NCI-H524 treated with DMSO at 0.1 percent for 48 hours (cell line): ENCODE results near the gene FHAD1.
"Not testable (repeated sequence)": the region's sequence is repeated elsewhere in the genome, so short reads cannot be mapped to it uniquely, and the experiment has no call there.

ENCODE experiments used
- DNase-seq: peaks from one replicate; lab custom pipeline; 2025; lab: John Stamatoyannopoulos, UW

Gene FHAD1

DNA sequence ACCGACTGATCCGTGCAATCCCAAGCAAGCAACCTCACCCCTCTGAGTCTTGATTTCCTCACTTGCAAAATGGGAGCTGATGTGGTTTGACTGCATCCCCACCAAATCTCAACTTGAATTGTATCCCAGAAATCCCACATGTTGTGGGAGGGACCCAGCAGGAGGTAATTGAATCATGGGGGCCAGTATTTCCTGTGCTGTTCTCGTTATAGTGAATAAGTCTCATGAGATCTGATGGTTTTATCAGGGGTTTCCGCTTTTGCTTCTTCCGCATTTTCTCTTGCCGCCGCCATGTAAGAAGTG is 58.4 kb downstream of the FHAD1 start:
- no peak for DNase-seq

DNA sequence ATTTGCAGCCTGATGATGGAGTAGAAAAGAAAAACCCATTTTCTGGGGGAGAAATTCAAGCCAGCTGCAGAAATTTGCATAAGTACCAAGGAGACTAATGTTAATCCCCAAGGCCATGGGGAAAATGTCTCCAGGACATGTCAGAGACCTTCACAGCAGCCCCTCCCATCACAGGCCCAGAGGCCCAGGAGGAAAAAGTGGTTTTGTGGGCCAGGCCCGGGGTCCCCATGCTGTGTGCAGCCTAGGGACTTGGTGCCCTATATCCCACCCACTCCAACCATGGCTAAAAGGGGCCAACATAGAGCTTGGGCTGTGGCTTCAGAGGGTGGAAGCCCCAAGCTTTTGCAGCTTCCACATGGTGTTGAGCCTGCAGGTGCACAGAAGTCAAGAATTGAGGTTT is 59.3 kb downstream of the FHAD1 start:
- not testable (repeated sequence) for DNase-seq

- no peak for DNase-seq
Observed at GRCh38 chr1:15308135-15308534, 61.1 kb downstream of the FHAD1 start.

DNA sequence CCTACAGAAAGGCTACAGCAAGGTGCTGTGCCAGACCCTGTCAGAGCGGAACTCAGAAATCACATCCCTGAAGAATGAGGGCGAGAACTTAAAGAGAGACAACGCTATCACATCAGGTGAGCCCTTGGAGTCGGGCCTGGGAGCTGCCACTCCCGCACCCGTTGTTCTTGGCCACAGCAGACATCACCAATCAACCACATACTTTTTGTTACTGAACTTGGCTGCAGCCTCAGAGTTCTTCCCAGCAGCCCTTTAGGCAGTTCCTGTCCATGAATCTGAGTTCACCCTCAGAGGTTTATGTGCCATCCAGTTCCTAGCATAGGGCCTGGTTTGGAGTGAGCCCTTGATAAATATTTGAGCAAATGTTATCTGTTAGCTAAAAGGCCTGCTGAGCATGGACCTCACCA is 61.6 kb downstream of the FHAD1 start:
- DNase-seq: no peak

DNA sequence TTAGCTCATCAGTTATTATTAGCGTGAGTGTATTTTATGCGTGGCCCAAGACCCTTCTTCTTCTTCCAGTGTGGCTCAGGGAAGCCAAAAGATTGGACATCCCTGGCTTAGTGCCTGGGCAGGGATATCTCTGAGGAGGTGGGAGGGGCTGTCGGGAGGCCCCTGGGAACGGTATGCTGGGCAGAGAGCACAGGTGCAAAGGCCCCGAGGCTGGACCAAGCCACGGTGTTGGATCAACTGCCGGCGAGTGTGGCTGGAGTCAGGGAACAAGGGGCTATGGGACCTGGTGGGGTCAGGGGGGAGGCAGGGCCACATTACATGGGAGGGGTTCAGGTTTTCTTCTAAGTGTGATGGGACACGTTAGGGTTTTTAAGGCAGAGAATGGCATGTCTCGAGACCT is 62.7 kb downstream of the FHAD1 start:
- no peak for DNase-seq

DNA sequence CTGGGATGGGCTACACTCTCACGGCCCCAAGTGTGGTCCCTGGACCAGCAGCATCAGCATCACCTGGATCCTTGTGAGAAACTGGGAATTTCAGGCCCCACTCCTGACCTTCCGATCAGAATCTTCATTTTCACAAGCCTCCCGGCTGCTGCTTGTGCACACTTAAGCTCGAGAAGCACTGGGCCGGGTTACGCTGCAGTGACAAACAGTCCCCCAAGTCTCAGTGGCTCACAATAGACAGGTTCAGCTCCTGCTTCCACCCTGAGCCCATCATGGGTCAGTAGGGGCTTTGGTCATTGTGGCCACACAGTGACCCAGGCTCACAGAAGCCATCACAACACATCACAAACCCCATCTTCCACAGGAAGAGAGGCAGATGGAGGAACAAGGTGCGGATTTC is 63.5 kb downstream of the FHAD1 start:
- DNase-seq: no peak

- DNase-seq: no peak
Observed at GRCh38 chr1:15311122-15311822, 64.2 kb downstream of the FHAD1 start.

DNA sequence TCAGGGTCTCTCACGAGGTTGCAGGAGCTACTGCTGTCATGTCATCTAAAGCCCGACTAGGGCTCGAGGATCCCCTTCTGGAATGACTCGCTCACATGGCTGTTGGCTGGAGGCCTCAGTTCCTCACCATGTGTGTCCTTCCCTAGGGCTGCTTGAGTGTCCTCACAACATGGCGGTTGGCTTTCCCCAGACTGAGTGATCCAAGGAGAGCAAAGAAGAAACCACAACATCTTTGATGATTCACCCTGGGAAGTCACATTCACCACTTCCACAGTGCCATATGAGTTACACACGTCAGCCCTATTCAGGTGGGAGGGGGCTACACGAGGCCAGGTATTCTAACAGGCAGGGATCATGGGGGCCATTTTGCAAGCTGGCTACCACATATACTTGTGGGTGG is 64.9 kb downstream of the FHAD1 start:
- no peak for DNase-seq

- DNase-seq: no peak
Observed at GRCh38 chr1:15312626-15313411, 65.8 kb downstream of the FHAD1 start.

DNA sequence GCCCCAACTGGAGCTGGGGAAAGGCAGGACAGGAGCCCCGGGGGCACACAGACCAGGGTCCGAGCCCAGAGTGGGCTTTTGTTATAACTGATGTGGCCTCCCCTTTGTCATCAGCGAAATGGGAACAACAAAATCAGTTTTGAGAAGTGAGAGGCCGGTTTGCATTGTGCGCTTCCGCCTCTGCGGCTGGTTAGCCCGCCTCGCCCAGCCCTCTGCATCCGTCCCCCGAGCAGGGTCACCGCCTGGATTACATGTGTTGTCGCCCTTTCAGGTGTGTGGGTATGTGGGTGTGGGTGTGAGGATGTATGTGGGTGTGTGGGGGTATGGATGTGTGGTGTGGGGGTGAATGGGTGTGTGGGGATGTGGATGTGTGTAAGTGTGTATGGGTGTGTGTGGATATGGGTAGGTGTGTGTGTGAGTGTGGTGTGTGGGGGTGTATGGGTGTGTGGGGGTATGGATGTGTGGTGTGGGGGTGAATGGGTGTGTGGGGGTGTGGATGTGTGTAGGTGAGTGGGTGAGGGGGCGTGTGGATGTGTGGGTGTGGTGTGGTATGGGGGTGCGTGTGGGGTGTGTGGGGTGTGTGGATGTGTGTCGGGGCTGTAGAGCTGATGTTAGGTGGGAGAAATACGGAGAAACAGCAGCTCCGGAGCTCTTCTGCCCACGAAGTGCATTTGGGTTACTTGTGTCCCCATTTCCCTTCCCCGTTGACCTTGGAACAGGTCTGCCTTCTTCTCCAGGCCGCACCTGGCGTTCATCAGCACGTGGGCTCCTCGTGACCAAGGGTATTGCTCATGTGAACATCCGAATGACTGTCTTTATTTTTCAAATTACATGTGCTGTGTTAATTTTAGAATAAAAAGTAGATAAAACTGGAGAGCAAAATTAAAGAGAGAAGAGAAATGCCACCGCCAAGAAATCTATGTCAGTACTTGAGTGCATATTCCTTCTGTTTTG is 67.6 kb downstream of the FHAD1 start:
- DNase-seq: no peak

GRCh38 chr1:15315815-15316214 is 68.8 kb downstream of the FHAD1 start:
- no peak for DNase-seq

DNA sequence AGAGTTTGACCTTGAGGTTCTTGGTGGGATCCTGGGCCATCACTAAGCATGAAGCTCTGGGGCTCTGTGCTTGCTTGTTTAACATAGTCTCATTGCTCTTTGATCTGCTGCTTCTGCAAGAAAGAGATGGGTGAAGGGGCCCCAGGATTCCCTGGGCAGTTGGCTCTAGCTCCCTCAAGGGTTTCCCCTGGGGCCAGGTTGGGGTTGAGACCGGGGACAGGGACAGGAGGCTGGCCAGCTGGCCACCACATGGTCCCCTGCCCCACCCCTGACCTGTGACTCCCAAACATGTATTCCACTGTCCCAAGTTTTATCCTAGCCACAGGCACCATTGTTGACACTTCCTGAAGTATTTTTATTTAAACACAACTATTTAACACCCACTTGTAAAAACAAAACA is 69.5 kb downstream of the FHAD1 start:
- no peak for DNase-seq

- no peak for DNase-seq
Observed at GRCh38 chr1:15320267-15320666, 73.2 kb downstream of the FHAD1 start.

DNA sequence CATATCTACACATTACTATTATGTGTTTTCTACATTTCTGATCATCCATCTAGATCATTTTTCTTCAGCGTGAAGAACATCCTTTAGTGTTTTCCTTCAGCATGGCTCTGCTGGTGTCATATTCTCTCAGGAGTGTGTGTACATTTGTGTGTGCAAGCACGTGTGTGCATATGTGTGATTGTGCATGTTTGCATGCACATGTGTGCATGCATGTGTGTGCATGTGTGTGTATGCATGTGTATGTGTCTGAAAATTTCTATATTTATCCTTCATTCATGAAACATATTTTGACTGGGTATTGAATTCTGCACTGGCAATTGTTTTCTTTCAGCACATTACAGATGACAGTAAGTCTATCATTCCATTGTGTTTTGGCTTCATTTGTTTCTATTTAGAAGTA is 74.6 kb downstream of the FHAD1 start:
- DNase-seq: no peak

GRCh38 chr1:15322648-15323350 is 75.8 kb downstream of the FHAD1 start:
- no peak for DNase-seq

- peak; percentile 10 for DNase-seq
Observed at GRCh38 chr1:15323351-15323988, 76.4 kb downstream of the FHAD1 start.

DNA sequence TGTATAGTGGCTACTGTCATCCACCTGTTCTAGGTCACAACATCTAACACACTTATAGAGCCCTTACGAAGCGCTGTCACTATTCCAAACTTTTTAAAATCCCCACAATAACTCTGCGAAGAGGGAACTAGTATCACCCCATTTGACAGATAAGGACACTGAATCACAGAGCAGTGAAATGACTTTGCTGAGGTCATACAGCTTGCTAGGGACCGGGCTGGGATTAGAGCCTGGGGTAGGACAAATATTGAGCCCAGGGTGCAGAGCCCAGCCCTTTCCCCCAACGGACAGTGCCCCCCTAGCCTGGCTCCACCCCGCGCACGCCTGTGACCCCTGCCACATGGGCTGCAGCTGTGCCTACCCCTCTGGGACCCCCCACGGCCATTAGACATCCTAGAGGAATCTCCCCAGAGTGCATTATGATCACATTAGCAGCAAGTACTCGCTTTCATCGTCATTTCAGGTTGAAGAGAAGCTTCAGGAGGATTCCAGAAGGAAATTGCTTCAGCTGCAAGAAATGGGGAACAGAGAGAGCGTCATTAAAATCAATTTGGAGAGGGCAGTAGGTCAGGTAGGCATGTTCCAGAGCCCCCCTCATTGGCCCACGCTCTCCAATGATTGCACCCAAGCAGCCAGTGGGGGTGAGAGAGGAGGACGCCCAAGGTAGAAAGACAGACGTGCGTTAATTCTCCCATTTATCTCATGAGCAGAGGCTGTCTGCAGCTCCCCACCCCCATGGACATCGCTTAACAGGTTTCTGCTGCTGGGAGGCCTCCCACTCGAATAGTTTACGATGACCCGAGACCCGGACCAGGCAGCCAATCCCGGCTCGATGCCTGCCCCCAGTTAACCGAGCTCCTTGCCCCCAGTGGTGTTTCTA is 77.2 kb downstream of the FHAD1 start:
- no peak for DNase-seq

DNA sequence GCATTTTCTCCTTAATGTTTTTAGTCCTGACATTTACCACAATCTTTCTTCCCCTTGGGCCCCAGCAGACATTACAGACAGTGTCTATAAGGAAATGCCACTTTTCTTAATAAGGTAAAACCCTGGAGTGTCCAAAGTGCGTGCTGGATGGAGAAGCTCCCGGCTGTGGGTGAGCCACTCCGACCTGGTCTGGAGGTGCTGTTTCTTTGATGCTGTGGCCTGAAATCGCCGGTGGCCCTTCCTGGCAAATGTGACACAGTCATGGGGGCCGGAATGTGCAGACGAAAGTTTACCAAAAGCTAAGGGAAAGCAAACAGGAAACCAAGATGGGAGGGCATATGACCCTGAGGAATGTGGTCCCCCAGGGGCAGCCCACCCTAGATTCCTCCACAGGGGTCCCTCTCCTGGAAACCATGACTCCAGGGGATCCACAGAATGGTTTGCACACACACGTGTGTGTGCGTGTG is 77.9 kb downstream of the FHAD1 start:
- no peak for DNase-seq

DNA sequence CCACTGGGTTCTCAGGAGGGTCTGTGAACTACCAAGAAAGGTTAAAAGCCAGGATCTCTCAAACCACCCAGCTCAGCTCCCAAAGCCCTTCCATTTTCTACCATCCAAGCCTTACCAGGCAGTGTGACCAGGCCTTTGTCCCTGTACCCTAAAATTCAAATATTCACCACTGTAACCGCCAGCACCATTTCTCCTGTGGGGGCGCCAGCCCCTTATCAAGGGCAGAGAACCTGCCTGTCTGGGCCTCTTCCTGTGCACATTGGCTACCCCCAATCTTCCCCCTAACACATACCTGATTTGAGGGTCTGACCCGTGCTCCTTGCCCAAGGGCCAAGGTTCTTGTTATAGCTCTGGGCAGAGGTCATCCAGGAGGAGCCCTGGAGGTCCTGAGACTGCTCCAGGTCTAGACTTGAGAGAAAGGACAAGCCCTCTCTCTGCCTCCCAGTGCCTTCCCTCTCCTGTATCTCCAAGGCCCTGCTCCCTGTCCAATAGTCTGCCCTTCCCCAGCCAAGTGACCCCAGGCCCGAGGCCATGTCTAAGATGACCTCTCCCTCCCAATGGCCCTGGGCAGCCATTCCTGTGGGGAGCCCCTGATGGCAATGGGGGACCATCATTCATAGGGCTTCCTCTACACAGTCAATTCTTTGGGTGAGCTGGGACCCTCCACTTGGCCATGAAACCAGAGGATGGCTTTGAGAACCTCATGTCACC is 78.5 kb downstream of the FHAD1 start:
- DNase-seq: no peak
